Measurements from ENCODE around the gene POU2AF1.

The POU2AF1 gene

DNA sequence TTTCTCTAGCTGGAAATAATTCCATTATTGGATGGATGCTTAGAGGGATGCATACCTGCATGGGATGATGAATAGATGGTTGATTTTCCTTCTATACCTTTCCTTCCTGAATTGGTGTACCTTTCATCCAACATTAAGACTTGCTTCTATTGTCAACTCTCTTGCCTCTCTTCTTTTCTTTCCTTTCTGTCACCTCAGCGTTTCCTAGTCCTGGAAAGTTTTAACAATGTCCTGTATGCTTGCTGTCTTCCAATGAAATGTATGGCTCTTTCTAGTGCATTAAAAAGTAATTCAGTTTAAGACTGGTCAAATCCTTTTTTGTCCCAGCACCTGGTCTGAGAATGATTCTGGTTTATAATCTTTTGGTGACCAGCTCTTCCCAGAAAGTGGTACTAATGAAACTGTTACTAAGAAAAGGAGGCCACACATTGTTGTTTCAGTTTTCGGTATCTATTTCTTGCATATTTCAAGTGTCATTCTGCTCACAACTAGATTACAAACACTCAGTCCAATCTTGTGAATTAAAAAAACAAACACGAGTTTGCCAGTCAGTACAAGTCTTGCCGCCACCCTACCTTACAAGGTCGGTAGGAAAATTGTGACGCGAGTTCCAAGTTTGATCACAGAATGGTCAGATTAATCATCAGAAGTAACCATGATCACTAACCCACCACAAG, 8.0 kb downstream of the POU2AF1 start:
- TF ChIP-seq, protein P1, sequence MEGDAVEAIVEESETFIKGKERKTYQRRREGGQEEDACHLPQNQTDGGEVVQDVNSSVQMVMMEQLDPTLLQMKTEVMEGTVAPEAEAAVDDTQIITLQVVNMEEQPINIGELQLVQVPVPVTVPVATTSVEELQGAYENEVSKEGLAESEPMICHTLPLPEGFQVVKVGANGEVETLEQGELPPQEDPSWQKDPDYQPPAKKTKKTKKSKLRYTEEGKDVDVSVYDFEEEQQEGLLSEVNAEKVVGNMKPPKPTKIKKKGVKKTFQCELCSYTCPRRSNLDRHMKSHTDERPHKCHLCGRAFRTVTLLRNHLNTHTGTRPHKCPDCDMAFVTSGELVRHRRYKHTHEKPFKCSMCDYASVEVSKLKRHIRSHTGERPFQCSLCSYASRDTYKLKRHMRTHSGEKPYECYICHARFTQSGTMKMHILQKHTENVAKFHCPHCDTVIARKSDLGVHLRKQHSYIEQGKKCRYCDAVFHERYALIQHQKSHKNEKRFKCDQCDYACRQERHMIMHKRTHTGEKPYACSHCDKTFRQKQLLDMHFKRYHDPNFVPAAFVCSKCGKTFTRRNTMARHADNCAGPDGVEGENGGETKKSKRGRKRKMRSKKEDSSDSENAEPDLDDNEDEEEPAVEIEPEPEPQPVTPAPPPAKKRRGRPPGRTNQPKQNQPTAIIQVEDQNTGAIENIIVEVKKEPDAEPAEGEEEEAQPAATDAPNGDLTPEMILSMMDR (IDR thresholded peaks at IDR 0.05; ENCODE audit: low read depth, low read length, missing control alignments), result no peak
- in situ Hi-C loops (cut with HindIII; ENCODE audit: low sequenced_read_pairs), result no loop called here
- DNase-seq (ENCODE audit: low read depth), result no peak
- no peak overlapping the region for H3K4me3 ChIP-seq (ENCODE audit: low read depth, low read length)

DNA sequence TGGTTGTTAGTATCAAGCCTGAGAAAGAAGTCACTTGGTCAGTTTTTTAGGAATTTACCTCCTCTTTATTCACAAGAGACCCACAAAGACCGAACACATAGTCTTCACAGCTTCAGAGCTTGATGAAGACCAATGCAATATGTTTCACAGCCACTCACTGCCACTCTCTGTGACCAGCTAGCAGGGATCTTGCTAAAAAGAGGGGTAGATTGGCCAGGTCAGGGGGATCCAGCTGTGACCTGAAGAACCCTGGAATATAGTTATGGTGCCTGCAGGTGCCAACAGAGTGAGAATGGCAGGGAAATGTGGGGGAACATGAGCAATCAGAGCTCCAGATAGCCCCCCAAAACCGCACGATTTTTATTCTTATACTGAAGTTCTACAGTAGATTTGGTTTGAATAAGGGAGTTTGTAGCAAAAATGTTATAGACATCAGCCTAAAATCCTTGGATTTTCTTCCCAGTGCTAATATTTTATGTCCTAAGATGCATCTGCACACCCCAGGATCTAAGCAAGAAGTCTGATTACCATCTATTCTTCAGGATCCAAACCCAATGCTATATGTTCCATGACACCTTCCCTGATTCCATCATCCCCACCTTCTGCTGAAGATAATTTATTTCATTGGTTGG, 8.7 kb downstream of the POU2AF1 start:
- DNase-seq (ENCODE audit: low read depth), result no peak
- TF ChIP-seq, protein P1 (IDR thresholded peaks at IDR 0.05; ENCODE audit: low read depth, low read length, missing control alignments), result no peak
- H3K4me3 ChIP-seq (ENCODE audit: low read depth, low read length), result no peak overlapping the region
- in situ Hi-C loops (cut with HindIII; ENCODE audit: low sequenced_read_pairs), result no loop called here

DNA sequence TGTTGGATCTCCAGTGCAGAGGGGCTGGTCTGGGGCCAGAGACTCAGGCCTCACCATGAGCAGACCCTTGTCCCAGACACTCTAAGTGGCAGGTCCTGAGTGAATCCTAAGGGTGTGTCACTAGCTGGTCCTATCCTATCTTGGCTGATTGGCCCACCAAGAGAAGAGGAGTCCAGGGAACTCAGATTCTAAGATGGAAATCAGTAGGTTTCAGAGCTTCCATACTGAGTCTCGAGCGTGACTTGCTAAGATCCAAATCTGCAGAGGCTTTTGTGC, 10.9 kb downstream of the POU2AF1 start:
- H3K4me3 ChIP-seq (ENCODE audit: low read depth, low read length), result no peak overlapping the region
- no peak for DNase-seq (ENCODE audit: low read depth)
- TF ChIP-seq, protein P1 (IDR thresholded peaks at IDR 0.05; ENCODE audit: low read depth, low read length, missing control alignments), result no peak
- in situ Hi-C loops (cut with HindIII; ENCODE audit: low sequenced_read_pairs), result no loop called here

DNA sequence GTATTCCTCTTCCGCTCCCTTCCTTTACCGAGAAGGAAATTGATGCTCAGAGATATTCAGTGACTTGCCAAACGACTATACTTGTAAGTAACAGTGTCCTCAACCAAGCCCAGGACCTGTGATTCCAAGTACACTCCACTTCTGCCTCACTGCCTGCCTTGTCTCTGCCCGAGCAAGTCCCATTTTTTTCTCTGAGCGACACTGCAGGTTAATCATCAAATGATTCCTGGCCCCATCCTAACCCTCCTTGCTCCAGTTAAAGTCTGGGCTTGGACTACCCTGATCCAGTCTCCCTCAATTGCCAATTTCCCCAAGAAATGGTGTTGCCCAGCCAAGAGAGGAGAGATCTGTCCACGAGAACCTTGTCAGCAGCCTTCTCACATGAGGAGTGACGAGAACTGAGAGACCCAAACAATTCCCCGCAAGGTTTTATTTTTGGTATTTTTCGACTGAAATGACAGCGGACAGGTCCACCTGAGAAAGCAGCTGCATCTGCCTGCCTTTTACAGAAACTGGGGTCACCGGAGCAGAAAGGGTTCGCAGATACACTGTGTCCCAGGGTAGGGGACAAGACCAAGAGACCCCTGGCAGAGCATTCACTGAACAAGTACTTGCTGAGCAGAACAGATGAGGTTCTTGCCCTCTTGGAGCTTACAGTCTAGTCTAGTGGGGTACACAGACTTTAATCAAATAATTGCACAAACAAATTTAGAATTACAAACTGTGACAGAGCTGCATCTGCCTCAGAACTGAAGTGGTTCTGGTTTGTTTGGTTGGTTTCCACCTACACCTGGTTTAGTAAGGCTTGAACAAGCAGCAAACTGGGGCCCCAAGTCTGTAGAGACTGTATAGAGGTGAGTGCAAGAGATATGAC, 11.4 kb downstream of the POU2AF1 start:
- TF ChIP-seq, protein P1 (IDR thresholded peaks at IDR 0.05; ENCODE audit: low read depth, low read length, missing control alignments), result no peak
- no peak for DNase-seq (ENCODE audit: low read depth)
- H3K4me3 ChIP-seq (ENCODE audit: low read depth, low read length), result no peak overlapping the region
- in situ Hi-C loops (cut with HindIII; ENCODE audit: low sequenced_read_pairs), result no loop called here

DNA sequence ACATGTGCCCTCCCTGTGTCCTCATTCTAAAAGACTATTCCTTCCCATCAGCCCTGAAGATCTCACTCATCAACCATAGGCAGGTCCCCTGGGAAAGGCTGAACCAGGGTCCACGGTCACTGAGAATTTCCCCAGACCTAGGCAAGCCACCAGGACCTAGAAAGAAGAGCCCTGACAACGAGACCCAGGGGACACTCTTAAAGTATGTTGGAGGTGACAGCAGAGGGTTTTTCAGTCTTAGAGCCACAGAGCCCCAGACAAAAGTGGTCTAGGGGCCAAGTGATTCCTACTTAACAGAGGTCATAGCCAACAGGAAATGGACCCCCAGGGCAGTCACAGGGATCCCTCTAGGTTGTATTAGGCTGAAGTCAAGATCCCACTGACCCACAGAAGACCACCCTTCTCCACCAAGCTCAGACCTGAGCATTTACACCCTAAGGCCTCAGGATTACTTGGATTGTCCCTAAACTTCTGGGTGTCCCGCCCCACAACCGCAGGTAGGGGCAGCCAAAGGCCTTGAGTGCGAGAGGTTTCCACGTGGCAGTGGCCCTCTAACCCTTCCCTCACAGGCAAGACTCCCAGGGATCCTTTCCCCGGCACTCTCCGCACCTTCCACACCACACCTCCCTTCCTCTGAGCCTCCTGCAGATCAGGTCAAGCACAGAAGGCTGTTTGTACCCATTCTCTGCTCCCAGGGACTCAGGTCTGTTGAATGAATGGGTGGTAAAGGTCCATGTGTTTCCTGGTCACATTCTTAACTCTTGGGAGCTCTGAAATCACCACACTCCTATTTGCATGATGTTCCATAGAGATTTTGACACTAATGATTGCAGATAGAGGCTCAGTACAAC, 12.3 kb downstream of the POU2AF1 start:
- in situ Hi-C loops (cut with HindIII; ENCODE audit: low sequenced_read_pairs), result no loop called here
- TF ChIP-seq, protein P1 (IDR thresholded peaks at IDR 0.05; ENCODE audit: low read depth, low read length, missing control alignments), result no peak
- DNase-seq (ENCODE audit: low read depth), result no peak
- no peak overlapping the region for H3K4me3 ChIP-seq (ENCODE audit: low read depth, low read length)

Measured in astrocyte of the cerebellum (primary cell).